PFSK-1 (cell line): ENCODE data around the gene ALOX12B.

Experiments
- FOXP2 ChIP-seq: optimal IDR thresholded peaks from 2 replicates; pipeline ENCODE3; 2011; ENCODE audit warnings: borderline replicate concordance, control low read depth, inconsistent platforms; ENCODE audit not compliant: insufficient read depth; ENCODE audit errors: extremely low read length, extremely low read depth
- POLR2AphosphoS5 ChIP-seq: IDR thresholded peaks from 2 replicates; pipeline ENCODE4 v1.6.1; 2012; ENCODE audit warnings: low read depth, mild to moderate bottlenecking, control low read depth, low read length, moderate library complexity
- SIN3A ChIP-seq: IDR thresholded peaks from 2 replicates; pipeline ENCODE4 v1.6.1; 2012; ENCODE audit warnings: mild to moderate bottlenecking, low read length, moderate library complexity, borderline replicate concordance; ENCODE audit not compliant: insufficient read depth
- TAF1 ChIP-seq: IDR thresholded peaks from 2 replicates; pipeline ENCODE4 v1.6.1; 2012; ENCODE audit warnings: low read length, control low read depth, borderline replicate concordance; ENCODE audit not compliant: insufficient read depth
- TF ChIP-seq, protein P1 (sequence below), 2 experiments: IDR thresholded peaks; 2 replicates each; pipeline versions ENCODE4 v1.6.1 to v1.8.0; 2011 to 2012; ENCODE audit warnings: low read depth in 2 of 2, low read length in 2 of 2, control low read depth in 1 of 2, inconsistent platforms in 1 of 2, mild to moderate bottlenecking in 1 of 2, moderate library complexity in 1 of 2; ENCODE audit not compliant: insufficient read depth in 1 of 2

ALOX12B gene

DNA sequence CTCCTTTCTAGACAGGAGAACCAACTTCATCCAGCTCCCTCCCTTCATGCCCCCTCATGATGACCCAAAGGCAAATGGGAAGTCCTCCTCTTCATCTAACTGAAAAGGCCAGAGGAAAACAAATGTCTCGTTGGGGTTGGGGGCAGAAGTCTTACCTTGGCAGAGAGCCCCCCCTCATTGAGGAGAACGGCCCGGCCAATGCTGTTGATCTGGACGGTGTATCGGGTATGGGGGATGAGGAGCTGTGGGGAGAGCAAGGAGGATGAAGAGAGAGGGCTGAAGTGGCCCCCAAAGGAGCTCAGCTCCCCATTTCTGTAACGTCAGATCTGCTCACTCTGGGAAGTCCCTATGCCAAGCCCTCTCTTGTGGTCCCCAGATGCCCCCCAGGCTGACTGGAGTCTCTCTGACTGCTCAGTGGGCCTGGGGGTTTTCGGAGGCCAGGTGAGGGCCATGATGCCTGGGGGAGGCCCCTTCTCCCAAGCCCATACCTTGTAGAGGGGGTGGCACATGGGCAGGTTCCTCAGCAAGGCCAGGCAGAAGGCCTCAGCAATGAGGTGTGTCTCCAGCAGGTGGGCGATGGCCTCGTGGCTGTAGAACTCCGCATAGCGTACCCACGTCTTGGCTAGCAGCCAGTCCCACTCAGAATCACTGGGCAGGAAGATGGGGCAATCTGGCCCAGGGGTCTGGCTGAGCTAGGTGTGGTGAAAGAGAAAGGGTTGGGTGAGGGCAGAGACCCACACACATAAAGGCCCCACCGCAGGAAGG is 10.8 kb downstream of the ALOX12B start:
- TF ChIP-seq POLR2AphosphoS5 (no peak), FOXP2 (no peak), TAF1 (no peak), SIN3A (no peak)
- TF ChIP-seq, protein P1, sequence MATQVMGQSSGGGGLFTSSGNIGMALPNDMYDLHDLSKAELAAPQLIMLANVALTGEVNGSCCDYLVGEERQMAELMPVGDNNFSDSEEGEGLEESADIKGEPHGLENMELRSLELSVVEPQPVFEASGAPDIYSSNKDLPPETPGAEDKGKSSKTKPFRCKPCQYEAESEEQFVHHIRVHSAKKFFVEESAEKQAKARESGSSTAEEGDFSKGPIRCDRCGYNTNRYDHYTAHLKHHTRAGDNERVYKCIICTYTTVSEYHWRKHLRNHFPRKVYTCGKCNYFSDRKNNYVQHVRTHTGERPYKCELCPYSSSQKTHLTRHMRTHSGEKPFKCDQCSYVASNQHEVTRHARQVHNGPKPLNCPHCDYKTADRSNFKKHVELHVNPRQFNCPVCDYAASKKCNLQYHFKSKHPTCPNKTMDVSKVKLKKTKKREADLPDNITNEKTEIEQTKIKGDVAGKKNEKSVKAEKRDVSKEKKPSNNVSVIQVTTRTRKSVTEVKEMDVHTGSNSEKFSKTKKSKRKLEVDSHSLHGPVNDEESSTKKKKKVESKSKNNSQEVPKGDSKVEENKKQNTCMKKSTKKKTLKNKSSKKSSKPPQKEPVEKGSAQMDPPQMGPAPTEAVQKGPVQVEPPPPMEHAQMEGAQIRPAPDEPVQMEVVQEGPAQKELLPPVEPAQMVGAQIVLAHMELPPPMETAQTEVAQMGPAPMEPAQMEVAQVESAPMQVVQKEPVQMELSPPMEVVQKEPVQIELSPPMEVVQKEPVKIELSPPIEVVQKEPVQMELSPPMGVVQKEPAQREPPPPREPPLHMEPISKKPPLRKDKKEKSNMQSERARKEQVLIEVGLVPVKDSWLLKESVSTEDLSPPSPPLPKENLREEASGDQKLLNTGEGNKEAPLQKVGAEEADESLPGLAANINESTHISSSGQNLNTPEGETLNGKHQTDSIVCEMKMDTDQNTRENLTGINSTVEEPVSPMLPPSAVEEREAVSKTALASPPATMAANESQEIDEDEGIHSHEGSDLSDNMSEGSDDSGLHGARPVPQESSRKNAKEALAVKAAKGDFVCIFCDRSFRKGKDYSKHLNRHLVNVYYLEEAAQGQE (IDR thresholded peaks at IDR 0.05; ENCODE audit: insufficient read depth in 1 of 2, low read depth in 2 of 2, low read length in 2 of 2), result no peak

DNA sequence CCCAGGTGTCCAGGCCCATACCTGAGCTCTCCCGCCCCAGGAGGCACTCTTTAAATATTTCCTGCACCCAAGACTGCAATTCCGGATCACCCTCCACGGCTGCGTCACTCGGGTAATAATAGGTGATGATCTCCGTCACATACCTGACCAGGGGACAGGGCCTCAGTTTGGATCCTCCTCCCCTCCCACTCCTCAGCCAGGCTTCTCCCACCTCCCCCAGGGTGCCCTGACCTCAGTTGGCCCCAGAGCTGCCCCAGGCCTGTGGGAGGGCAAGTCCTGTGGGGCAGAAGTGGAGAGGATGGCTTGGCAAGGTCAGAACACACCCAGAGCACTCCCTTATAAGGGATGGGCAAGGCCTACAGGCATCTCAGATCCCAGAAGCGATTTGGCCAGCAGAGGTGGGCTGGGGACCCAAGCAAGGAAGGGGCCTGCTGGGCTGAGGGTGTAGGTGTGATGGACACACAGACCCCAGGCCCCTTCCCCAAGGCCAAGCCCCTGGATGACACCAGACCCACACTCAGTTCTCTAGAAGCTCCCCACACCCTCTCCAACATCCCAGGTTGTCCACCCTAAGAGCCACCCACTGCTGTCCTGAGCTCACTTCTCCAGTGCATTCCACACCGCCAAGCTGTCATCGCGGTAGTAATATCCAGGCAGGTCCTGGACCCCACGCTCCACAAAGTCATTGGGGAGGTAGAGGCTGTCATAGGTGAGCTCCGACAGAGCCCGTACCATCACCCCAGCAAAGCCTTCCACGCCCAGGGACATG is 11.8 kb downstream of the ALOX12B start:
- no peak for TF ChIP-seq POLR2AphosphoS5
- no peak for TF ChIP-seq FOXP2
- no peak for TF ChIP-seq SIN3A
- TF ChIP-seq, protein P1 (IDR thresholded peaks at IDR 0.05; ENCODE audit: insufficient read depth in 1 of 2, low read depth in 2 of 2, low read length in 2 of 2), result no peak
- TF ChIP-seq TAF1, result no peak

DNA sequence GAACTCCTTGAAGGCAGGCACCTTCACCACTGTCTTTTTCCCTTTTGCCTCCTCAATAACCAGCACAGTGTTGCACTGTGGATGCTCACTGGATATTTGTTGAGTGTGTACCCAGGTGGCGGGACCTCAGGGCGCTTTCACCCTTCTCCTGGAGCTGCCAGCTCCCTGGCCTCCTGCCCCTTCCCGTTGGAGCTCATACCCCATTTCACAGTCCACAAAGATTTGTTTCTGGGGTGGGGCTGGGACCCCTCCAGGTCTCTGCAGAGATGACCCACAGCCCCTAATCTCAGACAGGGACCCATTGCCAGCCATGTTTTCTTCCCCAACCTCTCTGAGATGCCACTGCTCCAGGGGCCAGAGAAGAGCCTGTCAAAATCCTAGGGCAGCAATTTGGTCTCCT is 12.4 kb downstream of the ALOX12B start:
- TF ChIP-seq POLR2AphosphoS5 (no peak), SIN3A (no peak), TAF1 (no peak), FOXP2 (no peak)
- TF ChIP-seq, protein P1 (IDR thresholded peaks at IDR 0.05; ENCODE audit: insufficient read depth in 1 of 2, low read depth in 2 of 2, low read length in 2 of 2), result no peak

DNA sequence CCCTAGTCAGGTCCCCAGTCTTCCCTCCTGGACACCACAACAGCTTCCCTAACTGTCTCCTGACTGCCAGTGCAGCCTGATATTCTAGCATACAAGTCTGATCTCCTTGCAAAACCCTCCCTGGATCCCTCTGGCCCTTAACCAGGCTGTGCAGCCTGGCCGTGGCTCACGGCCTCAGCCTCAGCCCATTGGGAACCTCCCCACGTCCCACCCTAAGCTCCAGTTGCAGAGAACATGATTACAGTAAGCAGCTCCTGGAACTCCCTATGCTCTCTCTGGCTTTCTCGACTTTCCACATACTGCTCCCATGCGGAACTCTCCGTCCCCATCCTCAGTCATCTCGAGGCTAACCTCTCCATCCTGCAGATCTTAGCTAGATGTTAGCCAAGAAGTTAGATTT is 13.0 kb downstream of the ALOX12B start:
- no peak for TF ChIP-seq FOXP2
- no peak for TF ChIP-seq SIN3A

DNA sequence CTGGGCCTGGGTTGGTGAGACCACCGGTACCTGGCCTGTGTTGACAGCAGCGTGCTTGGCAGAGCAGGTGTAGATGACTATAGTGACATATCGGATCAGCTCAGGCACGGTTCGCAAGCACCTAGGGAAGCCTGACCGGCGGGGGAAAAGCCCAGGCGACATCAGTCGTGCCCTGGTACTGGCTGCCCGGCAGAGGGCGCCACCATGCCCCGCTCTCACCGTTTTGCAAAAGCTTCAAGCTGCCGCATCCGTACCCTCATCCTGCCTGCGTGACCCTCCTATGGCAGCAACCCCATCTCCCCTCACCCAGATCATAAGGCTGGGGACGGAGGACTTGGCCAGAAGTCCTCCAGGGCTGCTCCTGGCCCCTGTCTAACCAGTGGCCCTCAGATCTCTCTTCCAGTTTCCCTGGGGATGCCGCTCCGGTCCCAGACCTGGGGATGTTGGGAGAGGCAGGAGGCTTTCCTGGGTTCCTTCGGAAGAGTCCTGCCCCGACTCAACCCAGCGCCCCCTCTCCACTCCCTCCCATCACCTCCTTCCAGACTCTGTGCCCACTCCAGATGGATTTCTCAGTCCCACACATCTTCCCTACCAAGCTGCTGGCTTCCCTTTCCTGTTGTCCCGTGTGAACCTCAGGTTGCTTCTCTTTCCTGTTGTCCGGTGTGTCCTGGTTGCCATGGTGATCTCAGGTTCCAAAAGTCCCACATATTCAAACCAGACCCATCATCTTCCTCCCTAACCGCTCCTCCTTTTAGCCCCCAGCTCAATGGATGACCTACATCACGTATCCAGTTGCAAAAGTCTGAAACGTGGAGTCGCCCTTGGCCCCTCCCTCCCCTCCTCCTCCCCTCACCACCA is 13.7 kb downstream of the ALOX12B start:
- no peak for TF ChIP-seq TAF1
- peak; percentile 31 for TF ChIP-seq FOXP2
- no peak for TF ChIP-seq SIN3A
- TF ChIP-seq POLR2AphosphoS5, result no peak
